Kidney (tissue), 14 donors: ENCODE measurements around the gene ZC3H8. TPM values are rescaled to one million over a fixed set of nuclear protein-coding genes. Genes with fewer than 3 reads are reported as not detected.

Experiments used
- DNase-seq, 5 donors: peaks; one replicate each; pipeline ENCODE4 v3.0.0-alpha.2; 2013 to 2020
- FAIRE-seq: peaks from 2 replicates; lab custom pipeline; 2012; peaks lifted over from hg19 to GRCh38; lab: Jason Lieb, UNC
- H3K27ac ChIP-seq, 2 donors: one replicate each; pipeline ENCODE4 v1.7.0; 2013; ENCODE audit warnings: low read depth in 2 of 2, low read length in 2 of 2, inconsistent platforms in 1 of 2
- H3K27me3 ChIP-seq: one replicate; pipeline ENCODE4 v1.7.1; 2013; ENCODE audit warnings: low read length, inconsistent platforms; ENCODE audit not compliant: control insufficient read depth, insufficient read depth
- H3K36me3 ChIP-seq, 3 donors: one replicate each; pipeline versions ENCODE4 v1.7.0 to v1.7.1; 2013; ENCODE audit warnings: low read length in 3 of 3, control low read depth in 1 of 3, inconsistent platforms in 1 of 3; ENCODE audit not compliant: insufficient read depth in 3 of 3, control insufficient read depth in 2 of 3
- H3K4me1 ChIP-seq, 3 donors: one replicate each; pipeline versions ENCODE4 v1.7.0 to v1.7.1; 2013; ENCODE audit warnings: low read length in 3 of 3, inconsistent platforms in 1 of 3, low read depth in 1 of 3; ENCODE audit not compliant: control insufficient read depth in 2 of 3, insufficient read depth in 2 of 3
- H3K4me3 ChIP-seq, 3 donors: one replicate each; pipeline versions ENCODE4 v1.7.0 to v1.8.1; 2013; ENCODE audit warnings: low read length in 3 of 3, control low read depth in 1 of 3, inconsistent platforms in 1 of 3
- H3K9ac ChIP-seq, 3 donors: one replicate each; pipeline versions ENCODE4 v1.7.0 to v1.7.1; 2013; ENCODE audit warnings: low read length in 3 of 3, control low read depth in 1 of 3, inconsistent platforms in 1 of 3
- H3K9me3 ChIP-seq, 3 donors: one replicate each; pipeline versions ENCODE4 v1.7.0 to v1.7.1; 2013; ENCODE audit warnings: low read length in 3 of 3, control low read depth in 1 of 3, inconsistent platforms in 1 of 3; ENCODE audit not compliant: control insufficient read depth in 2 of 3, insufficient read depth in 1 of 3
- CTCF ChIP-seq: IDR thresholded peaks from 3 replicates; pipeline ENCODE4 v1.5.1; 2012; ENCODE audit warnings: mild to moderate bottlenecking, moderate library complexity, borderline replicate concordance; ENCODE audit not compliant: insufficient read depth; ENCODE audit errors: extremely low read depth
- intact Hi-C: fragments of 100-400 bp; cut with DNase I; formaldehyde crosslinking; loops from one replicate; pipeline ENCODE4 v1.11.1; 2022
- polyA plus RNA-seq: library from polyadenylated mRNA; stranded (reverse); fragments of 350-450 nt; fragmentation: Illumina TruSeq; extraction: RNeasy Lipid Tissue Mini Kit (QIAGEN cat#74804); gene quantifications from one replicate; pipeline ENCODE4 v1.2.3, GENCODE V29; 2014; ENCODE audit warnings: low read depth, low replicate concordance; ENCODE audit not compliant: insufficient read depth
- total RNA-seq: library from RNA; stranded (reverse); fragmentation: NEBNext Ultra II Directional; extraction: Animal tissue kit (Norgen Biotek cat#: 25700); gene quantifications from one replicate; pipeline ENCODE4 v1.2.1, GENCODE V29; 2021
- donor health status: control.
- donor health status: control.
- donor health status: control.
- donor health status: control.
- donor health status: control.
- donor health status: DM: yes; HTN: yes; CAD: no.
- donor health status: Normal renal cell carcinoma (clear cell type).

The ZC3H8 gene
- total and polyA plus RNA-seq, 2 donors from 2014 or later: 6.8 to 8.3 TPM

GRCh38 chr2:112268547-112268946, 13.7 kb upstream of the ZC3H8 start:
- no peak for TF ChIP-seq CTCF
- H3K36me3 ChIP-seq: no peaks in the 10 kb centered on the region
- no peak for FAIRE-seq
- H3K9me3 ChIP-seq: no peaks in the 10 kb centered on the region
- no peak for DNase-seq
- H3K9ac ChIP-seq: no peak overlapping the region
- no peak overlapping the region for H3K4me3 ChIP-seq
- H3K27me3 ChIP-seq: no peaks in the 10 kb centered on the region
- no peaks in the 10 kb centered on the region for H3K4me1 ChIP-seq
- no peak overlapping the region for H3K27ac ChIP-seq
- intact Hi-C loops: no loop called here

GRCh38 chr2:112262876-112263275, 8.0 kb upstream of the ZC3H8 start:
- no peak for TF ChIP-seq CTCF
- intact Hi-C loops: no loop called here
- no peaks in the 10 kb centered on the region for H3K9me3 ChIP-seq
- FAIRE-seq (no peak), DNase-seq (no peak)
- H3K36me3 ChIP-seq: no peaks in the 10 kb centered on the region
- H3K4me1 ChIP-seq: peaks cover 0 to 6% (median 0%) of the 10 kb centered on the region in 3 donors
- H3K27me3 ChIP-seq: no peaks in the 10 kb centered on the region
- H3K9ac ChIP-seq: no peak overlapping the region
- H3K4me3 ChIP-seq: no peak overlapping the region
- H3K27ac ChIP-seq: no peak overlapping the region

- FAIRE-seq (no peak), DNase-seq (no peak)
- H3K9ac ChIP-seq: no peak overlapping the region
- H3K4me3 ChIP-seq: no peak overlapping the region
- intact Hi-C loops: no loop called here
- no peaks in the 10 kb centered on the region for H3K36me3 ChIP-seq
- no peaks in the 10 kb centered on the region for H3K9me3 ChIP-seq
- H3K4me1 ChIP-seq: peaks cover 0 to 6% (median 0%) of the 10 kb centered on the region in 3 donors
- TF ChIP-seq CTCF: no peak
- H3K27ac ChIP-seq: no peak overlapping the region
- no peaks in the 10 kb centered on the region for H3K27me3 ChIP-seq
Measured at GRCh38 chr2:112260295-112260625, 5.4 kb upstream of the ZC3H8 start.
